SIG-M5 (cell line): ENCODE results near the gene PNLIPRP2.

Source experiments
- DNase-seq: peaks from one replicate; lab custom pipeline; 2025; lab: John Stamatoyannopoulos, UW

PNLIPRP2 gene

DNA sequence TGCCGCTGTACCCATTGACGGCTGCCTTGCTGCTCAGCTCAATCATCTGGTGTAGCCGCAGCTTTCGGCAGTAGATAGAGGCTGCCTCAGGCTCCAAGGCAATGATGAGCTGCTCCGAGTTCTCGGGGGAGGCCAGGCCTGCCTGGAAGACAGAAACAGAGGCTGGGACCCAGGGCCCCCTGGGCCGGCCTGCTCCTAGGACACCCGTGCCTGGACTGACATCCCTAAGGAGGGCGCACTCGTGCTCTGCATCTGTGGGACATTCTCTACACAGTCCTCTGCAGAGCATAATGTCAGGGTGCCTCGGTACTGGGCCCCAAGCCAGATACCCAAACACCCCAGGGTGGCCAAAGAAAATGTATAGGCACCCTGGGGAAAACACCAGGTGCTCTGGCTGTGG, 63.1 kb downstream of the PNLIPRP2 start:
- DNase-seq, result no peak

DNA sequence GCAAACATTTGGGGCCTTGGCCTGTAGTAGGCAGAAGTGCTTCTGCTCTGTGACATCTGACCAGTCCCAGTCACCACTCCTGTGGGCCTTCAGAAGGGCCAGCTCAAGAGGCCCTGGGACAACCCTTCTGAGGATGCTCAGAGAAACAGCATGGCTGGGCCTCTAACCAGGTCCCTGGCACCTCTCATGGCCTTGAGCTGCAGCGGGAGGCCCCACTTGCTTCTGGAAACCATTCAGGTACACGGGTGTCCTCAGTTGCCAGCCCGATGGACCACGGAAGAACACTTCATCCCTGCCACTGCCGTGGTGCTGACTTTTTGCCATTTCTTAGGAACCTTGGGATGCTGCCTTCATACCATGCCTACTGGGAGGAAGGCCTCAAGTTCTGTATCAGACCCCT, 64.0 kb downstream of the PNLIPRP2 start:
- no peak for DNase-seq

DNA sequence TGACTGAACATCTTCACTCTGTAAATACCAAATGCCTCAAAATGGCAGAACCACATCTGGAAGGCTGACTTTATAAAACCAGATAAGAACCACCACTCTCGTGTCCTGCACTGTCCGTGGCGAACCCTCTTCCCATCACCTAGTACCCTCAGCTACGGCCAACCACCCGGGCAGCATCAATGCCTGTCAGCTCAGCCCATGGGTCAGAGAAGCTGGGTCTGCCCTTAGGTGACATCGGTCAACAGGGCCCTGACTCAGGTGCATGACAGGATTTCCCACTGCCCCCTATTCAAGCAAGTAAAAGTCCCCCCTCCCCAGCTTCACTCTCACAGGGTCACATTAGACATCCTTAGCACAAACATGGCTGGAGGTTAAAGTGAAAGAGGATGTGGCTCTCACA, 65.1 kb downstream of the PNLIPRP2 start:
- no peak for DNase-seq

GRCh38 chr10:116686632-116687031, 65.9 kb downstream of the PNLIPRP2 start:
- no peak for DNase-seq

- DNase-seq, result no peak
These were observed 66.9 kb downstream of the PNLIPRP2 start for GRCh38 chr10:116687633-116688032.

DNA sequence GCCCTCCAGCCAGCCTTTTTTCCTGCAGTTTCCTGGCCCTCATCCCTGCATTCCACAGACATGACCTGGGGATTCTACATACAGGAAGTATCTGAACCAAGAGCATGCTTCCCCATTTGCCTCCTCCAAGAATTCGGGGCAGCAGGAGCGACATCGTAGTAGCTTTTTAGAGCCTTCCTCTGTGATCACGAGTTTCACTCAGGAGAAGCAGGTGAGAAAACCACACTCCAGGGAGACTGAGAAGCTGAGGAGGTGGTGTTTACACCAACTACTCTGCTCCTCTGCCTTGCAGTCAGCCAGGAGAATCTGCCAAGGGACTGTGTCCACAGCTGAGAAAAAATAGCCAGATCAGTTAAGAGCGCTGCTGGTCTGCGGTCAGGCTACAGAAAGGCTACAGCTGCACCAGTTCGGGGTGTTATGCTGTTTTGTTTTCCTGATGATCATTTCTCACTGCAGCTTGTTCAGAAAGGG, 67.5 kb downstream of the PNLIPRP2 start:
- DNase-seq, result no peak

DNA sequence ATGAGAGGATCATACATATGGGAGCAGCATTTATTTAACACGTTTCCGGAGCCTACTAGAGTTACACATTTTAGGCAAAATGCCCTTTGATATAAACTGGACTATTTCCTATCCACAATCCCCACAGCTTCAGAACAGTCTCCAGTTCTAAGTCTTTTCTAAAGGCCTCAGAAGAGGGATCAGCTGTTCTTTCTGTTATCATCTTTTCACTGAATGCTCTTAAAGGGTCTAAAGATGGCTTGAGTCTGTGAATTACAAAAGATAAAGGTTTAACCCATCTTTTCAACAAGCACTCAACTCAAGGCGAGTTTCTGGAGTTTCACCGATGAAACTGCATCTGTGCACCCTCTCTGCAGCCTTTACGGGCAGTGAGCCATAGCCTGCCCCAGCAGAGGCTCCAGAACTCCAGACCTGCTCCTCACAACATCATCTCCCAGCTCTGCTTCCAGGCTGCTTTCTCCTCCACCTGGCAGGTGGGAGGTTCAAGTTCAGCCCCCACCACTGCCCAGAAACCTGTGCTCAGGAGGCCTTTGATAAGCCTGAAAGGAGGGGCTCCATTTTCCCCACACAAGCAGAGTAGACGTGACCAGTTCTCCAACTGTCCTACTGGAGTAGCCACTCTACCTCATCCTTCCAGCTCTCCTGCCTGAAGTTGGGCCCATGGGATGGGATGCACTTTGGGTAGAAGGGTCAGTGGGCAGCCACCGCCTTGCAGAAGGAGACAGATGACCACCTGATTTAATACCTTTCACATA, 68.2 kb downstream of the PNLIPRP2 start:
- no peak for DNase-seq

DNA sequence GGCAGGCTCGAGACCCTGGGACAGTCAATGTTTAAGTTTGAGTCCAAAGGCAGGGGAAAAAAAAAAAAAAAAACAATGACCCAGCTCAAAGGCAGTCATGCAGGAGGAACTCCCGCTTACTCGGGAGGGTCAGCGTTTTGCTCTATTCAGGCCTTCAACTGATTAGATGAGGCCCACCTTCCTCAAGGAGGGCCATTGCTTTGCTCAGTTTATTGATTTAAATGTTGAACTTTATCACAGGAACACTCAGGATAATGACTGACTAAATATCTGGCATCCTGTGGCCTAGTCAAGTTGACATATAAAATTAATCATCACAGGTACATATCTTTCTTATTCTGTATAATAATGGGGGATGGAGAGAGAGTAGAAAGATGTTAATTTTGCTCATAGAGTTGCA, 69.0 kb downstream of the PNLIPRP2 start:
- DNase-seq, result no peak

GRCh38 chr10:116690356-116691322, 69.9 kb downstream of the PNLIPRP2 start:
- no peak for DNase-seq

DNA sequence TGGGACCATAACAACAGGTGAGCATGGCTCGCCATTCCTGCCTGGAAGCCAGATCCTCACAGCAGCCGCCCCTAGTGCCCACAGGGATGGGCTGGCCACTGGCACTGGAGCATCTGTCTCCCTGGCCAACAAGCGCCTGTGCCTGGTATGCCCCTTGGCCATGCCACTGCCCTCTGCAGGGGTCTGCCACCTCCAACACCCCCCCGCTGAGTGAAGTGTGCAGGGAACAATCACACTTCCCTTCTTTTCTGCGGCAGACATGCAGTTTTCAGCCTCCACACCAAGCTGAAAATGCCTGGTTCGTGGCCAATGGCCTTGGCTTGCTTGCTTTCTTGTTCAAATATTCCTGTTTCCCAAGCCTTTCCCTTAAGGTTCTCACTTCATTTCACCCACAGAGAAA, 70.9 kb downstream of the PNLIPRP2 start:
- DNase-seq, result no peak

DNA sequence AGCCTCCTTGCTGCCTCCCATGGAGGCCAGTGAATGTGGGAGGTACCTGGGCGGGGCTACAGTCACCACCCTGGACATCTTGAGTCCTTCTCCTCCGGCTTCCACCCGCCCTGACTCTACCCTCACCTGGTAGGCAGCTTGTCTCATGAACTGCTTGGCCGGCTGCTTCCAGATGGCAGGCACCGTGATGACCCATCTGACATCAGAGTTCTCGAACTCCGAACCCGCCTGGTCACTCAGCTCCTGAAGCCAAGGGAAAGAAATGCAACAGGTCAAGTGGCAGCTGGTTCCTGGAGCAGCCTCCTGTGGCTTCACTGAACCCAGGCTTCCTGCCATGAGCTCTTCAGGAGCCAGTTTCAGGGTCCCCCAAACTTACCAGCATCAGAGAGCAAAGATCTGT, 71.5 kb downstream of the PNLIPRP2 start:
- DNase-seq, result no peak

GRCh38 chr10:116694243-116694926, 73.6 kb downstream of the PNLIPRP2 start:
- DNase-seq, result no peak
